SU-DHL-6 (cell line): ENCODE measurements around the gene SYNC.

ENCODE experiments used
- EZH2phosphoT487 ChIP-seq: fragments of 200-600 bp; sonication (generic), shearing (Covaris generic); conservative IDR thresholded peaks from 2 replicates; pipeline ENCODE4 v1.6.1; 2018; ENCODE audit warnings: mild to moderate bottlenecking, antibody characterized with exemption, low read length, moderate library complexity, mixed read lengths
- TF ChIP-seq, protein P1 (sequence below): fragments of 200-600 bp; sonication (generic); IDR thresholded peaks from one replicate; pipeline ENCODE4 v1.5.1; 2017; ENCODE audit warnings: antibody characterized with exemption, mild to moderate bottlenecking, low read length, moderate library complexity; ENCODE audit not compliant: insufficient read depth, poor library complexity, severe bottlenecking

DNA sequence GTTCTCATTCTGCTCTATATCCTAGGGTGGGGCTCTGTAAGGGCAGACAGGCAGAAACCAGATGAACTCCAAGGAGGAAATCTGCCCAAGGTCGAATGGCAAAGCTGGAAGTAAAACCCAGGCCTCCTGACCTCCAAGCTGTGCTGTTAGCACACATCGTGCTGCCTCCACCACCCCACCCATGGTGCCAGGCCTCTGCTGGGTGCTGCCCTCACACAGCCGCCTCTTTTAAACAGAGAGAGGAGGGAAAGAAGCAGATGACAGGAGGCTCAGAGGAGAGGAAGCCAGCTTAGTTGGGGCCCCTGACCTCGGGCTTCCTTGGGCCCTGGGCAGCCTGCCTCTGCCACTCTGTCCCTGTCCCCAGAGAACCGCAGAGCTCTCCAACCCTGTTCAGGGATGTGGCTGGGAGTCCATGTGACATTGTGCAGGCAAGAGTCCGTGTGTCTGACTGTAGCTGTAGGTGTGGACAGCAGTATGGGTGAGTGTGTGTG lies 1.1 kb downstream of the SYNC start:
- TF ChIP-seq, protein P1, sequence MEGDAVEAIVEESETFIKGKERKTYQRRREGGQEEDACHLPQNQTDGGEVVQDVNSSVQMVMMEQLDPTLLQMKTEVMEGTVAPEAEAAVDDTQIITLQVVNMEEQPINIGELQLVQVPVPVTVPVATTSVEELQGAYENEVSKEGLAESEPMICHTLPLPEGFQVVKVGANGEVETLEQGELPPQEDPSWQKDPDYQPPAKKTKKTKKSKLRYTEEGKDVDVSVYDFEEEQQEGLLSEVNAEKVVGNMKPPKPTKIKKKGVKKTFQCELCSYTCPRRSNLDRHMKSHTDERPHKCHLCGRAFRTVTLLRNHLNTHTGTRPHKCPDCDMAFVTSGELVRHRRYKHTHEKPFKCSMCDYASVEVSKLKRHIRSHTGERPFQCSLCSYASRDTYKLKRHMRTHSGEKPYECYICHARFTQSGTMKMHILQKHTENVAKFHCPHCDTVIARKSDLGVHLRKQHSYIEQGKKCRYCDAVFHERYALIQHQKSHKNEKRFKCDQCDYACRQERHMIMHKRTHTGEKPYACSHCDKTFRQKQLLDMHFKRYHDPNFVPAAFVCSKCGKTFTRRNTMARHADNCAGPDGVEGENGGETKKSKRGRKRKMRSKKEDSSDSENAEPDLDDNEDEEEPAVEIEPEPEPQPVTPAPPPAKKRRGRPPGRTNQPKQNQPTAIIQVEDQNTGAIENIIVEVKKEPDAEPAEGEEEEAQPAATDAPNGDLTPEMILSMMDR: no peak
- no peak for TF ChIP-seq EZH2phosphoT487
